GM19397 (cell line): ENCODE measurements around the gene FBXO22.
"Not testable (repeated sequence)": the region's sequence is repeated elsewhere in the genome, so short reads cannot be mapped to it uniquely, and the experiment has no call there.

ENCODE experiments used
- ATAC-seq: cut with Tn5 transposase; IDR thresholded peaks from one replicate; pipeline ENCODE4 v1.9.1; 2021; ENCODE audit warnings: mild to moderate bottlenecking, moderate library complexity; ENCODE audit not compliant: unreplicated experiment

FBXO22 gene

GRCh38 chr15:75966073-75966472 is 62.4 kb downstream of the FBXO22 start:
- no peak for ATAC-seq

GRCh38 chr15:75976766-75977165 is 73.1 kb downstream of the FBXO22 start:
- ATAC-seq = not testable (repeated sequence)

GRCh38 chr15:75981149-75981815 is 77.6 kb downstream of the FBXO22 start:
- no peak for ATAC-seq

GRCh38 chr15:75982468-75982867 is 78.8 kb downstream of the FBXO22 start:
- ATAC-seq = no peak

GRCh38 chr15:75984706-75985105 is 81.0 kb downstream of the FBXO22 start:
- ATAC-seq = not testable (repeated sequence)

- ATAC-seq = no peak
These were observed 82.3 kb downstream of the FBXO22 start for GRCh38 chr15:75985971-75986370.

- ATAC-seq = no peak
These were observed 85.4 kb downstream of the FBXO22 start for GRCh38 chr15:75989045-75989444.

GRCh38 chr15:75989875-75990274 is 86.2 kb downstream of the FBXO22 start:
- no peak for ATAC-seq
